NT2/D1 (cell line): Measurements from ENCODE around the gene IL11.

Source experiments
- SUZ12 ChIP-seq: IDR thresholded peaks from 2 replicates; pipeline ENCODE4 v1.6.1; 2011; ENCODE audit not compliant: insufficient read length, insufficient read depth; ENCODE audit errors: extremely low read depth
- YY1 ChIP-seq: IDR thresholded peaks from 2 replicates; pipeline ENCODE4 v1.6.1; 2011; ENCODE audit not compliant: insufficient read length, insufficient read depth
- ZNF274 ChIP-seq: IDR thresholded peaks from 2 replicates; pipeline ENCODE4 v1.6.1; 2011; ENCODE audit warnings: mild to moderate bottlenecking, low read depth, low read length

- TF ChIP-seq YY1 (no peak), ZNF274 (no peak), SUZ12 (no peak)
These were observed 9.4 kb downstream of the IL11 start for GRCh38 chr19:55360902-55361301.
